CD4-positive, alpha-beta T cell treated with Interleukin-6 for 4 hours (primary cell): ENCODE results near the gene DMRTC2.

Experiments
- DNase-seq: peaks from one replicate; pipeline ENCODE4 v3.0.0-alpha.2; 2020; ENCODE audit warnings: mixed read lengths

DMRTC2 gene

GRCh38 chr19:41894350-41894749 lies 49.5 kb downstream of the DMRTC2 start:
- DNase-seq: no peak

- no peak for DNase-seq
Observed at GRCh38 chr19:41895745-41896580, 51.1 kb downstream of the DMRTC2 start.

DNA sequence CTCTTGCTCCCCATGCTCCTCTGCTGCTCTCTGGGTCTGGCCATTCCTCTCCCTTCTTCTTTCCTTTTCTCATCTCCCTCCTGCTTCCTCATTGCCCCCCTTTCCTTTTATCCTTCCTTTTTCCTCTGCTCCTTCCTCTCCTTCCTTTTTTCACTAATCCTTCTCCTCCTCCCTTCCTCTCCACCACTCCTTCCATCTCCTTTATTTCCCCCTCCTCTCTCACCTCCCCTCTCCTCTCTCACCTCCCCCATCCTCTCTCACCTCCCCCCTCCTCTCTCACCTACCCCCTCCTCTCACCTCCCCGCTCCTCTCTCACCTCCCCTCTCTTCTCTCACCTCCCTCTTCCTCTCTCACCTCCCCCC lies 51.7 kb downstream of the DMRTC2 start:
- no peak for DNase-seq

GRCh38 chr19:41897181-41897580 lies 52.3 kb downstream of the DMRTC2 start:
- DNase-seq: no peak

DNA sequence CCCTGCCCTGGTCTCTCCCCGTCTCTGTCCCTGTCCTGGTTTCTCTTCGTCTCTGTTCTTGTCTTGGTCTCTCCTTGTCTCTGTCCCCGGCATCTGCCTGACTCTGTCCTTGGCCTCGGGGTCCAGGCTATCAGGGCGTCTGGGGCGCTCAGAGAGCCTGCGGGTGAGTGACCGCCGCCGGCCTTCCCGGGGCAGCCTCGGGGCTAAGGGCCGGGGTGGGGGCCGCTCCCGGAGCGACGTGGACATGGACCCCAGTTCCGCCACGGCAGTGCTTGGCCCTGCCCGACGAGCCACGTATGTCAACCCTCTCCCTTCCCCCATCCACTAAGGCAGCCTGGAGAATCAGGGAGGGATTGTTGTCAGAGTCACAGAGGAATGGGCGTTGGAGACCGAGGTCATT lies 53.0 kb downstream of the DMRTC2 start:
- no peak for DNase-seq

DNA sequence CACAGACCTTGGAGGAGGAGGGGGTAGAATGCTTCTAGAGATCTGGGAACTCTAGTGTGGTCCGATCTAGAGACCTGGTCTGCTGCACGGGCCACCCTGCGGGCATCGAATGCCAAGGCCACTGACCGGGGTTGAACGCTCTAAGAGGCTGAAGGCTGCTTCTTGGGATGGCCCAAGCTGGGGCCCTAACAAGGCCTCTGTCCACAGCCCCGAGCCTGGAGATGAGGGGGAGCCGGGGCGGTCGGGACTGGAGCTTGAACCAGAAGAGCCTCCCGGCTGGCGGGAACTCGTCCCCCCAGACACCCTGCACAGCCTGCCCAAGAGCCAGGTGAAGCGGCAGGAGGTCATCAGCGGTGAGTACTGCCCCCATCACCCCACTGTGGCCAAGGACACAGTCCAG lies 53.4 kb downstream of the DMRTC2 start:
- no peak for DNase-seq
